ENCODE measurements around the gene LRBA. TPM values are rescaled to one million over a fixed set of nuclear protein-coding genes. Genes with fewer than 3 reads are reported as not detected.

The LRBA gene
- total RNA-seq, 1 experiment from 2014 or later, result 39.4 TPM

DNA sequence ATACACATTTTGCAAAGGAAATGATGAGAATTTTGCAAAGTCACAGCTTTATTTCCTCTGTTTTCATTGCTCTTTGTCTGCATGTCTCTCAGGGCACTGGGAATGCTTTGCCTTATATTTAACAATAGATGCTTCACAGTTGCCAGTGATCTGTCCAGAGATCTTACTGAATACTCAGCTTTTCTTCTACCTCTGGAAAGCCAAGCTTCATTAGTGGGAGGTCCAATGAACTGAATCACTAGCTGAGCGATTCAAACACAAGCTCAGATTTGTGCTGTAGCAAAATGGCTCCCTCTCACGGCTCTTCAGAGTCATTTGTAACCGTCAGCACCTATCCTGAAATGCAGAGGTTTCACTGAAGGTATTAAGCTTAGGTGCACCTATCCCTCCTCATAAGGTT, 797.9 kb downstream of the LRBA start:
- peak; percentile 60 for DNase-seq (ENCODE audit: low read depth)

DNA sequence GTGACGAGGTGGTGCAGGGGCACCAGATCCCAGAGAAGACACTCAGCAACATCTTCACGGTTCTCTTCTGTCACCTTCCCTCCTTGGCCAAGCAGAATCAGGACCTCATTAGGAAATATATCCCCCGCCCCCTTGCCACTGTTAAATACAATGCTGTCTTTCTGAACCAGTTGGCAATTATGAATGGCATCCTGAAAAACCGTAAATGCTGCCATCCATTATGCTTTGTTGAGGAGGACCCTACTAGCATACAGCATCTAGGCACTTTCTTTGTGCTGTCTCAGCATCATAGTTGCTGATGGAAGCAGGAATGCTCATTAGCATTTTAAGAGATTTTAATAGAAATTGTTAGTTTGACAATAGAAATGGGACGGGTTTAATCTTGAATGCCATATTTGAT, 798.4 kb downstream of the LRBA start:
- DNase-seq (ENCODE audit: low read depth), result no peak

DNA sequence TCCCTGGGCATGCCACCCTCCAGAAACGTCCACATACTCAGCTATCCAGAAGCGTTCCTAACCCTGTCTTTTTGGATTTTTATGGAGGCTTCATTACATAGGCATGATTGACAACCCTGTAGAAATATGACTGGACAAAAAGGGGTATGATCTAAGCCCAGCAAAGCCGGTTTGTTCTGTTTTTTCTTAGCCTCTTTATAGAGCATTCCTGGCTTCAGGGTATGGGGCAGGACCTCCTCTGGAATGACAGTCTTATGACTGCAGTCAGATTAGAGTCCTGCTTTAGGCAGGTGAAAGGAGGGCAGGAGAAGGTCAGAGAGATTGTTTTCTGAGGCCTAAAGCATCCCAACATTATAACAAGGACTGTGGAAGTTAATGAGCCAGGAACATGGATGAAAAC, 799.5 kb downstream of the LRBA start:
- no peak for DNase-seq (ENCODE audit: low read depth)

Other genes with a start within 250 kb of the LRBA start
- 2,821 and 2,834 TPM in 2 replicates for gene RPS3A, start 84.3 kb upstream of the LRBA start, total RNA-seq (2014; rRNA removed)